ENCODE measurements around the gene CCDC28B.

The CCDC28B gene

DNA sequence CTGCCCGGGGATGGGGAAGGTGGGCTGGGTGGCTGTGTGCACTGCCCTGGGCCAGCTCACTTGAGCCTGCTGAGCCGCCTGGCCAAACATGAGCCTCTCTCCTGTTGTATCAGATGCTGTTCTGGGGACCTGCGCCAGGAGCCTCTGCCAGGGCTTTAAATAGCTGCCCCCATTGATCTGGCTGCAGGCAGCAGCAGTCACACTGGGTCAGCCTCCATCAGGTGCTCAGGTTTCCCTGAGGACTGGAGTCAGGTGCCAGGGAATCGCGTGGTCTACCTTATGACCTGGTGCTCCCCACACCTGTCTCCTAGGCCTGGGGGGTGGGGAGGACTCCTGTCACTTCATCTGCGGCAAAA lies 700 bp upstream of the CCDC28B start:
- TF ChIP-seq, protein P1, sequence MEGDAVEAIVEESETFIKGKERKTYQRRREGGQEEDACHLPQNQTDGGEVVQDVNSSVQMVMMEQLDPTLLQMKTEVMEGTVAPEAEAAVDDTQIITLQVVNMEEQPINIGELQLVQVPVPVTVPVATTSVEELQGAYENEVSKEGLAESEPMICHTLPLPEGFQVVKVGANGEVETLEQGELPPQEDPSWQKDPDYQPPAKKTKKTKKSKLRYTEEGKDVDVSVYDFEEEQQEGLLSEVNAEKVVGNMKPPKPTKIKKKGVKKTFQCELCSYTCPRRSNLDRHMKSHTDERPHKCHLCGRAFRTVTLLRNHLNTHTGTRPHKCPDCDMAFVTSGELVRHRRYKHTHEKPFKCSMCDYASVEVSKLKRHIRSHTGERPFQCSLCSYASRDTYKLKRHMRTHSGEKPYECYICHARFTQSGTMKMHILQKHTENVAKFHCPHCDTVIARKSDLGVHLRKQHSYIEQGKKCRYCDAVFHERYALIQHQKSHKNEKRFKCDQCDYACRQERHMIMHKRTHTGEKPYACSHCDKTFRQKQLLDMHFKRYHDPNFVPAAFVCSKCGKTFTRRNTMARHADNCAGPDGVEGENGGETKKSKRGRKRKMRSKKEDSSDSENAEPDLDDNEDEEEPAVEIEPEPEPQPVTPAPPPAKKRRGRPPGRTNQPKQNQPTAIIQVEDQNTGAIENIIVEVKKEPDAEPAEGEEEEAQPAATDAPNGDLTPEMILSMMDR (IDR thresholded peaks at IDR 0.05; ENCODE audit: control extremely low read depth, extremely low read depth, low read depth, missing control alignments) = no peak
- ChIA-PET POLR2A (interaction anchor here (1.9 kb wide), 1 partner anchor 20 kb away, joined by 13 read pairs; the partner anchor contains the start of gene TXLNA), CTCF (interaction anchor here (1.4 to 2.7 kb wide), 4 partner anchors 11 to 50 kb away, joined by 3 to 6 read pairs (median 4); no protein-coding TSS in a partner anchor)
- DNase-seq (ENCODE audit: extremely low spot score) = no peak

DNA sequence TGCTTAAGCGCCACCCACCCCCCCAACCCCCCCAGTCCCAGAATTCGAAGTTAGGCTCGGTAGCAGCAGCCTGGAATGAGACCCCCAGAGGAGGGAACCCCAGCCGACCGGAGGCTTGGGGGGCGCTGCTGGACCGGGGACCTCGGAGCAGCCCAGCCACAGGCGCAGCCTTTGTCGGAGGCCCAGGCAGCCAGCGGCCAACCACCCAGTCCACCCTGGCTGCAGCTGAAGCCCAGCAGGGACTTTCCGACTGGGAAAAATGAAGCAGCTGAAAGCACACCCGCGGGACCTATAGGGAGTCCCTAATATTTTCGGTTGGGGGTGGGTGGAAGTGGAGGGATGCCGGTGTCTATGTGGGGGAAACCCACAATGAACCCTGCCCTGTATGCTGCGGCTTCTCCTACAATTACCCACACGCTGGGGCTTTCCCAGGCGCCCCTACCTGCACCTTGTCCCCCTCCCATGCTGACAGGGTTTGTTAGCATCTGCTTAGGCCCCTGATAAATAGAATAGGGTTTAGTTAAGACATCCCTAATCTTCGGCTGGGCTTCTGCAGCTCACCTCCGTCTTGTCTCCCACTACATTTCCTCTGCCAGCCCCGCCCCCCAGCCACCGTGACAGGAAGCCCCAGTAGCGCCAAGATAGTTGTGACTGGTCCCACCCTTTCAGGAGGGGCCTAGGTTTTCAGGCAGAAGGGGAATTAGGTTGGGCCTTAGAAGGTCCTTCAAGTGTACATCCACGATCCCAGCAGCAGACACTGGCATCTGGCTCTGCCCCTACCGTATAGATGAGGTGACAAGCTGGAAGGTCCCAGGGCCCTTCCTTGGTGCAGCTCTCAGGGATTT lies 838 bp downstream of the CCDC28B start:
- TF ChIP-seq, protein P1 (IDR thresholded peaks at IDR 0.05; ENCODE audit: control extremely low read depth, extremely low read depth, low read depth, missing control alignments) = no peak
- CTCF ChIA-PET = interaction anchor here (1.3 to 3.3 kb wide), 7 partner anchors 9 to 90 kb away, joined by 3 to 30 read pairs (median 3); partner anchors contain the start of gene TXLNA
- POLR2A ChIA-PET = interaction anchor here (0.6 to 2.4 kb wide), 5 partner anchors 12 to 135 kb away, joined by 3 to 13 read pairs (median 4); partner anchors contain the start of genes KPNA6, MARCKSL1 and TXLNA
- peak; percentile 80 for DNase-seq (ENCODE audit: extremely low spot score)

DNA sequence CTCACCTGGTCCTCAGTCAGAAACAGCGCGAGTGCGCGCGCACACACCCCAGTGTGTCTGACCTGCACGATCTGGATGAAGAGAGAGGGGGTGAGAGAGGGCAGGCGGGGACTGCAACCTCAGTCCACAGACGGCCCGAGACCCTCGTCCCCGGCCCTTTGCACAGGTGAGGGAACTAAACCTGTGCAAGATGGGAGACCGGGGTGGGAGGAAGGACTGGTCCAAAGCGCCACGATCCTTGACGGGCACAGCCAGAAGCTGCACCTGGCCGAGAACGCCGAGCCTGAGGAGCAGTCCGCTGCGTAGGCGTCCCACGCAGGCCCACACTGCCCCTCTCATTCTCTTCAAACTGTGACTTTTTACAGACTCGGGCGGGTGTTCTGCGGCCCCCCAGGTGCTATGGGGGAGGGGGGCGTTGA lies 4.6 kb downstream of the CCDC28B start:
- TF ChIP-seq, protein P1 (IDR thresholded peaks at IDR 0.05; ENCODE audit: control extremely low read depth, extremely low read depth, low read depth, missing control alignments) = no peak
- ChIA-PET POLR2A (interaction anchor here (1.7 kb wide), 1 partner anchor 131 kb away, joined by 7 read pairs; the partner anchor contains the start of gene MARCKSL1), CTCF (interaction anchor here (1.5 to 4.1 kb wide), 3 partner anchors 11 to 43 kb away, joined by 3 to 39 read pairs (median 7); no protein-coding TSS in a partner anchor)
- DNase-seq (ENCODE audit: extremely low spot score) = no peak

DNA sequence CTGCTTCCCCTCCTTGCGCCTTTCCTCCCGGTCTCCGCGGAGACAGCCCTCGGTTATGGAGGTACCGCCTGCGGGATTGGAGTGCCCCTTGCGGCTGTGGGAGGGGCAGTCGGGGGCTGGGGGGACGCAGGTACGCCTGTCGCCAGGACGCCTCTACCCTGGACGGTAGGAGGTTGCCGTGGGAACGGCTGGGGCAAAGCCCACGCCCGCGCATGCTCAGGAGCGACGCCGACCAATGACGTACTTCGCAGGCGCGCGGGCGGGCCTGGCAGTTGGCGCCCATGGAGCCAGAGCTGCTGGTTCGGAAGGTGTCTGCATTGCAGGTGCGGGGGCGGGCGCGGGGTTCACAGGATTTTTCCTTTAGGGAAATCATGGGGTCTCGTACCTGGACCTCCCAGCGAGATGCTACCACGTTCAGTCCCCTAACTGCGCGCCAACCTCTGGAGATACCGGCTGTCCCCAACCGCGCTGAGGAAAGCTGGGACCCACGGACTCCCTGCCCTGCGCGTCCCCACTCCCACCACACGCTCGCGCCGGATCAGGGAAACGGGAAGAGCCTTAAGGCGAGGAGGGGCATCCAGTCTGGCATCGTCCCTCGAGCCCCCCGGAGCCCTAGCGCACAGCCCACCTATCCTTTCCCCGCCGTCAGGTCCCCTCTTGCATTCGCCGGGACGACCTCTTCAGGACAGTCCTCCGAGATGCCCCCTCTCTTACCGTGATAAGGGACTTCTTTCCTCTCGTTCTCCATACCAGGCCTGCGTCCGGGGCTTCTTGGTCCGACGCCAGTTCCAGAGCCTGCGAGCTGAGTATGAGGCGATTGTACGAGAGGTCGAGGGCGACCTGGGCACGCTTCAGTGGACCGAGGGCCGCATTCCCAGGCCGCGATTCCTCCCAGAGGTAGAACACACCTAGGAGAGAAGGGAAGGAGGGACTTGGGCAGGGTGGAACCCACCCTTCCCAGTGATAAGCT lies 5.3 kb downstream of the CCDC28B start, which contains the start of gene IQCC:
IQCC (plus strand) TSS at position 271 of the 970 bp plus-strand sequence; CDS start at position 282, 11 bp downstream.
- POLR2A ChIA-PET = interaction anchor here (0.6 to 1.7 kb wide), 2 partner anchors 127 to 130 kb away, joined by 5 to 7 read pairs; partner anchors contain the start of gene MARCKSL1
- peak; percentile 95 for DNase-seq (ENCODE audit: extremely low spot score)
- CTCF ChIA-PET = interaction anchor here (0.7 to 4.1 kb wide), 4 partner anchors 10 to 43 kb away, joined by 3 to 39 read pairs (median 3); no protein-coding TSS in a partner anchor
- TF ChIP-seq, protein P1 (IDR thresholded peaks at IDR 0.05; ENCODE audit: control extremely low read depth, extremely low read depth, low read depth, missing control alignments) = no peak

DNA sequence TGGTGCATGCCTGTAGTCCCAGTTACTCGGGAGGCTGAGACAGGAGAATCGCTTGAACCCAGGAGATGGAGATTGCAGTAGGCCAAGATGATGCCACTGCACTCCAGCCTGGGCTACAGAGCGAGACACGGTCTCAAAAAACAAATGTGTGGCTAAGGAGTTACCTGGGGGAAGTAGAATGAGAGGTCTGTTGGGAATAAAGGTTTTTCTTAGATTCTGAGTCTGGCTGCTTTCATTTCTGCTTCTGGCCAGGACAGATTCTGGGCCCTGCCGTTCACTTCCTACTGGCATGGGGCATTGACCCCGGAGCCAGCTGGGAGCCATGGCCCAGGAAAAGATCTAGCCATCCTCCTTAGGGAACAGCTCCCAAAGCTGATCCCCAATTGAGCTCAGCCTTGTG lies 8.1 kb downstream of the CCDC28B start:
- ChIA-PET POLR2A (interaction anchor here (0.7 kb wide), 1 partner anchor 48 kb away, joined by 3 read pairs; no protein-coding TSS in a partner anchor), CTCF (interaction anchor here (0.7 to 1.9 kb wide), 3 partner anchors 10 to 109 kb away, joined by 3 to 4 read pairs (median 3); no protein-coding TSS in a partner anchor)
- no peak for DNase-seq (ENCODE audit: extremely low spot score)
- TF ChIP-seq, protein P1 (IDR thresholded peaks at IDR 0.05; ENCODE audit: control extremely low read depth, extremely low read depth, low read depth, missing control alignments) = no peak
